GOT3 (cell line): ENCODE results near the gene CROCC2.

Experiments
- DNase-seq: peaks from one replicate; lab custom pipeline; 2025; ENCODE audit warnings: mixed read lengths; lab: John Stamatoyannopoulos, UW

CROCC2 gene

GRCh38 chr2:240921311-240921994 is 15.3 kb downstream of the CROCC2 start:
- DNase-seq: peak; percentile 37

GRCh38 chr2:240921995-240922244 is 15.8 kb downstream of the CROCC2 start:
- no peak for DNase-seq

GRCh38 chr2:240922245-240922981 is 16.3 kb downstream of the CROCC2 start:
- no peak for DNase-seq

- no peak for DNase-seq
Measured at GRCh38 chr2:240922982-240923537, 16.9 kb downstream of the CROCC2 start.

GRCh38 chr2:240925191-240925567 is 19.0 kb downstream of the CROCC2 start:
- no peak for DNase-seq

GRCh38 chr2:240925568-240926515 is 19.7 kb downstream of the CROCC2 start:
- no peak for DNase-seq

- DNase-seq: no peak
Measured at GRCh38 chr2:240926516-240927389, 20.6 kb downstream of the CROCC2 start.

GRCh38 chr2:240927390-240927781 is 21.2 kb downstream of the CROCC2 start:
- DNase-seq: no peak

- no peak for DNase-seq
Measured at GRCh38 chr2:240928476-240929363, 22.6 kb downstream of the CROCC2 start.

- DNase-seq: no peak
Measured at GRCh38 chr2:240929364-240930095, 23.4 kb downstream of the CROCC2 start.

GRCh38 chr2:240930096-240930630 is 24.0 kb downstream of the CROCC2 start:
- DNase-seq: no peak

GRCh38 chr2:240930631-240931318 is 24.6 kb downstream of the CROCC2 start:
- DNase-seq: no peak

GRCh38 chr2:240931319-240931949 is 25.3 kb downstream of the CROCC2 start:
- DNase-seq: no peak

- no peak for DNase-seq
Measured at GRCh38 chr2:240932001-240932723, 26.0 kb downstream of the CROCC2 start.

- DNase-seq: no peak
Measured at GRCh38 chr2:240932724-240933047, 26.6 kb downstream of the CROCC2 start.

GRCh38 chr2:240933048-240933965 is 27.2 kb downstream of the CROCC2 start:
- DNase-seq: no peak
